PC-9 (cell line): ENCODE results near the gene ZSWIM5.

ENCODE experiments used
- CTCF ChIP-seq: fragments of 200-600 bp; sonication (generic); conservative IDR thresholded peaks from 2 replicates; pipeline ENCODE4 v1.6.1; 2017; ENCODE audit warnings: mixed run types, antibody characterized with exemption, mild to moderate bottlenecking, moderate library complexity
- EZH2 ChIP-seq: fragments of 200-600 bp; sonication (generic); IDR thresholded peaks from 2 replicates; pipeline ENCODE4 v1.8.0; 2017; ENCODE audit warnings: antibody characterized with exemption, low read depth

- TF ChIP-seq CTCF (no peak), EZH2 (no peak)
Observed at GRCh38 chr1:45187725-45188124, 18.7 kb downstream of the ZSWIM5 start.
